GM12891 (cell line): ENCODE measurements around the gene PRKN.

Experiments used
- POLR2A ChIP-seq: IDR thresholded peaks from 2 replicates; pipeline ENCODE4 v1.6.1; 2011; ENCODE audit warnings: low read depth, low read length, control low read depth
- POLR2AphosphoS5 ChIP-seq: IDR thresholded peaks from 2 replicates; pipeline ENCODE4 v1.6.1; 2011; ENCODE audit warnings: low read depth, low read length, control low read depth
- POU2F2 ChIP-seq: IDR thresholded peaks from 2 replicates; pipeline ENCODE4 v1.6.1; 2011; ENCODE audit warnings: low read depth, mild to moderate bottlenecking, control low read depth, low read length, moderate library complexity
- TAF1 ChIP-seq: IDR thresholded peaks from 2 replicates; pipeline ENCODE4 v1.6.1; 2011; ENCODE audit warnings: low read depth, low read length, control low read depth

- TF ChIP-seq POLR2A, result no peak
- no peak for TF ChIP-seq POLR2AphosphoS5
- TF ChIP-seq TAF1, result no peak
- no peak for TF ChIP-seq POU2F2
Observed at GRCh38 chr6:162198925-162199324, 528.6 kb downstream of the PRKN start.
